H1 (cell line): ENCODE measurements around the gene TRAF3IP1. TPM values are rescaled to one million over a fixed set of nuclear protein-coding genes. Genes with fewer than 3 reads are reported as not detected.
"Not testable (repeated sequence)": the region's sequence is repeated elsewhere in the genome, so short reads cannot be mapped to it uniquely, and the experiment has no call there.

Source experiments
- CTCF ChIA-PET: fragments of 300-600 bp; sonication (Branson Sonifier 250); formaldehyde crosslinking; loops from one replicate; lab custom pipeline; 2021; ENCODE audit not compliant: partially characterized antibody; lab: Charles Lee
- POLR2A ChIA-PET: fragments of 300-600 bp; sonication (Branson Sonifier 250); formaldehyde crosslinking; loops from one replicate; lab custom pipeline; 2021; ENCODE audit warnings: inconsistent platforms; ENCODE audit not compliant: partially characterized antibody; lab: Charles Lee
- DNase-seq, 2 experiments: peaks; one replicate each; pipeline versions ENCODE4 v3.0.0 to v3.0.0-alpha.2; 2010 to 2022; ENCODE audit warnings: low spot score in 2 of 2, low read depth in 1 of 2, mixed read lengths in 1 of 2
- FAIRE-seq: peaks from 2 replicates; lab custom pipeline; 2011; peaks lifted over from hg19 to GRCh38; lab: Jason Lieb, UNC
- H2AFZ ChIP-seq: 2 replicates; pipeline ENCODE4 v1.8.1; 2012; ENCODE audit warnings: low read length, inconsistent platforms
- H2AK5ac ChIP-seq: 2 replicates; pipeline ENCODE4 v1.6.1; 2013; ENCODE audit warnings: low read depth, low read length
- H2BK120ac ChIP-seq: replicated peaks from 2 replicates; pipeline ENCODE3; 2013; ENCODE audit warnings: low read depth, low read length, inconsistent platforms
- H2BK12ac ChIP-seq: 2 replicates; pipeline ENCODE4 v1.6.1; 2013; ENCODE audit warnings: low read depth, low read length
- H2BK15ac ChIP-seq: 2 replicates; pipeline ENCODE4 v1.6.1; 2013; ENCODE audit warnings: low read length
- H2BK20ac ChIP-seq: 2 replicates; pipeline ENCODE4 v1.6.1; 2013; ENCODE audit warnings: low read length
- H2BK5ac ChIP-seq: 2 replicates; pipeline ENCODE4 v1.6.1; 2013; ENCODE audit warnings: low read depth, low read length
- H3K14ac ChIP-seq: 2 replicates; pipeline ENCODE4 v1.6.1; 2013; ENCODE audit warnings: inconsistent platforms; ENCODE audit not compliant: insufficient read length
- H3K18ac ChIP-seq: 2 replicates; pipeline ENCODE4 v1.6.1; 2013; ENCODE audit warnings: low read length; ENCODE audit errors: extremely low read depth
- H3K23ac ChIP-seq: 2 replicates; pipeline ENCODE4 v1.6.1; 2013; ENCODE audit warnings: inconsistent platforms; ENCODE audit not compliant: insufficient read length
- H3K23me2 ChIP-seq: 2 replicates; pipeline ENCODE4 v1.6.1; 2013; ENCODE audit warnings: low read depth, low read length
- H3K27ac ChIP-seq: 2 replicates; pipeline ENCODE4 v1.6.1; 2011; ENCODE audit warnings: low read depth, low read length, inconsistent platforms
- H3K27me3 ChIP-seq, 4 experiments: replicated peaks in 1 of 4; 1 replicate in 1 of 4; 2 replicates in 3 of 4; pipeline versions ENCODE4 v1.6.1 to v1.8.1; 2011 to 2013; ENCODE audit warnings: low read length in 3 of 4, mild to moderate bottlenecking in 3 of 4, inconsistent platforms in 2 of 4, mixed read lengths in 2 of 4, moderate library complexity in 1 of 4; ENCODE audit not compliant: control insufficient read depth in 3 of 4, insufficient read depth in 3 of 4; ENCODE audit errors: extremely low read depth in 1 of 4
- H3K36me3 ChIP-seq, 4 experiments: 2 replicates each; pipeline versions ENCODE4 v1.6.1 to v1.8.1; 2011 to 2013; ENCODE audit warnings: mild to moderate bottlenecking in 4 of 4, low read length in 3 of 4, moderate library complexity in 2 of 4, control low read depth in 1 of 4, inconsistent platforms in 1 of 4; ENCODE audit not compliant: insufficient read depth in 4 of 4, control insufficient read depth in 2 of 4
- H3K4ac ChIP-seq: replicated peaks from 2 replicates; pipeline ENCODE3; 2013; ENCODE audit warnings: low read length, low read depth, mixed read lengths, inconsistent platforms; ENCODE audit not compliant: insufficient read length
- H3K4me1 ChIP-seq, 4 experiments: replicated peaks in 1 of 4; 1 replicate in 1 of 4; 2 replicates in 3 of 4; pipeline versions ENCODE4 v1.6.1 to v1.8.1; 2011 to 2013; ENCODE audit warnings: low read length in 3 of 4, inconsistent platforms in 2 of 4, mixed read lengths in 1 of 4; ENCODE audit not compliant: insufficient read depth in 4 of 4, control insufficient read depth in 3 of 4
- H3K4me2 ChIP-seq, 2 experiments: 2 replicates each; pipeline versions ENCODE4 v1.6.1 to v1.8.1; 2011 to 2013; ENCODE audit warnings: low read depth in 2 of 2, low read length in 2 of 2, control low read depth in 1 of 2, inconsistent platforms in 1 of 2, mild to moderate bottlenecking in 1 of 2; ENCODE audit not compliant: insufficient read depth in 1 of 2
- H3K4me3 ChIP-seq, 4 experiments: fragments of 200-600, 300-600 bp in 1 of 4; sonication (generic), shearing (Covaris generic), sonication (Bioruptor Twin) in 1 of 4; 2 replicates each; pipeline versions ENCODE4 v1.5.1 to v1.8.1; 2011 to 2016; ENCODE audit warnings: low read length in 4 of 4, low read depth in 3 of 4, control low read depth in 2 of 4, inconsistent platforms in 2 of 4, mild to moderate bottlenecking in 2 of 4, mixed read lengths in 1 of 4, moderate library complexity in 1 of 4; ENCODE audit not compliant: insufficient read depth in 2 of 4; ENCODE audit errors: extremely low read depth in 1 of 4
- H3K56ac ChIP-seq: replicated peaks from 2 replicates; pipeline ENCODE3; 2013; ENCODE audit warnings: low read depth, mild to moderate bottlenecking, mixed read lengths, low read length, inconsistent platforms; ENCODE audit not compliant: insufficient read length
- H3K79me1 ChIP-seq: 2 replicates; pipeline ENCODE4 v1.6.1; 2013; ENCODE audit warnings: low read depth, low read length, control low read depth
- H3K79me2 ChIP-seq, 2 experiments: 2 replicates each; pipeline versions ENCODE4 v1.6.1 to v1.8.1; 2012 to 2013; ENCODE audit warnings: low read length in 2 of 2, mild to moderate bottlenecking in 2 of 2, inconsistent platforms in 1 of 2; ENCODE audit not compliant: insufficient read depth in 2 of 2, control insufficient read depth in 1 of 2
- H3K9ac ChIP-seq, 4 experiments: replicated peaks in 1 of 4; 1 replicate in 1 of 4; 2 replicates in 3 of 4; pipeline versions ENCODE4 v1.6.1 to v1.8.1; 2011 to 2013; ENCODE audit warnings: low read depth in 3 of 4, low read length in 3 of 4, control low read depth in 2 of 4, mild to moderate bottlenecking in 2 of 4, moderate library complexity in 2 of 4, inconsistent platforms in 1 of 4; ENCODE audit errors: extremely low read depth in 1 of 4
- H3K9me3 ChIP-seq, 2 experiments: 2 replicates each; pipeline versions ENCODE4 v1.6.1 to v1.8.1; 2012 to 2013; ENCODE audit warnings: mild to moderate bottlenecking in 2 of 2, moderate library complexity in 2 of 2, control low read depth in 1 of 2, inconsistent platforms in 1 of 2, low read depth in 1 of 2, low read length in 1 of 2, mixed read lengths in 1 of 2; ENCODE audit not compliant: insufficient read depth in 2 of 2
- H4K20me1 ChIP-seq, 2 experiments: replicated peaks in 1 of 2; 2 replicates each; pipeline versions ENCODE3 to v1.8.1; 2011 to 2013; ENCODE audit warnings: inconsistent platforms in 2 of 2, low read length in 2 of 2, mild to moderate bottlenecking in 1 of 2; ENCODE audit not compliant: insufficient read depth in 2 of 2, control insufficient read depth in 1 of 2
- H4K5ac ChIP-seq: 2 replicates; pipeline ENCODE4 v1.6.1; 2013; ENCODE audit warnings: low read length, low read depth, mixed read lengths, inconsistent platforms; ENCODE audit not compliant: insufficient read length
- H4K8ac ChIP-seq: 2 replicates; pipeline ENCODE4 v1.8.0; 2013; ENCODE audit warnings: mild to moderate bottlenecking, moderate library complexity, low read length, inconsistent platforms; ENCODE audit not compliant: insufficient read depth; ENCODE audit errors: extremely low read depth
- H4K91ac ChIP-seq: replicated peaks from 2 replicates; pipeline ENCODE3; 2013; ENCODE audit warnings: low read length, mixed read lengths, inconsistent platforms; ENCODE audit not compliant: insufficient read length
- WGBS, 2 experiments: shearing (Covaris generic) in 1 of 2; methylation state at CpG; one replicate each; pipeline versions ENCODE4 v1.1.6 to v1.1.7; 2013 to 2015; ENCODE audit warnings: low lambda C conversion rate in 2 of 2, mixed read lengths in 2 of 2, inconsistent platforms in 1 of 2, low coverage in 1 of 2, missing lambda C conversion rate in 1 of 2; ENCODE audit not compliant: insufficient replicate concordance in 2 of 2, insufficient coverage in 1 of 2, insufficient read length in 1 of 2; ENCODE audit errors: extremely low coverage in 1 of 2, missing lambda C conversion rate in 1 of 2; 5-methylcytosine and 5-hydroxymethylcytosine counted together
- polyA plus RNA-seq, 7 experiments: library from polyadenylated mRNA; depleted of rRNA in 3 of 7; stranded (reverse) in 5 of 7; unstranded in 2 of 7; fragments of >200 nt in 5 of 7; fragments of 200-250 nt in 2 of 7; gene quantifications; 1 replicate in 5 of 7; 2 replicates in 1 of 7; 4 replicates in 1 of 7; pipeline versions ENCODE4 v1.2.1 to v1.2.3, GENCODE V29; 2011 to 2013; ENCODE audit warnings: missing spikeins in 2 of 7, mixed read lengths in 2 of 7
- total RNA-seq: library from RNA; stranded (reverse); fragmentation: NEBNext Ultra II Directional; extraction: Animal tissue kit (Norgen Biotek cat#: 25700); gene quantifications from 2 replicates; pipeline ENCODE4 v1.2.1, GENCODE V29; 2021

TRAF3IP1 gene
- total and polyA plus RNA-seq, 2 of the 8 experiments (the other 6 are each of a cell fraction or from before 2014, with no cell fraction given): 2.3 to 17.5 TPM

DNA sequence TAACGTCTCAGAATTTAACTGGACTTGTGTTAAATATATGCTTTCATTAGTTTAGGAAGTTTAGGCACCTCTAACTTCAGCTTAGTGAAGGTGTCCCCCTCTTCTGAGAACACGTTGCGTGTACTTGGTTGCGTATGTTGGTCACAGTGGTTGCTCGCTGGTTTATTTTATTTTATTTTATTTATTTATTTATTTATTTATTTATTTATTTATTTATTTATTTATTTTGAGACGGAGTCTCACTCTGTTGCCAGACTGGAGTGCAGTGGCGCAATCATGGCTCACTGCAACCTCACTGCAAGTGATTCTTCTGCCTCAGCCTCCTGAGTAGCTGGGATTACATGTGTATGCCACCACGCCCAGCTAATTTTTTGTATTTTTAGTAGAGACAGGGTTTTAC lies 15.3 kb downstream of the TRAF3IP1 start:
- not testable (repeated sequence) for H3K4me1 ChIP-seq, DNase-seq, FAIRE-seq, H3K79me1 ChIP-seq, H3K27me3 ChIP-seq, H3K4me2 ChIP-seq, H3K4me3 ChIP-seq, H2BK120ac ChIP-seq, H2BK15ac ChIP-seq, H2BK20ac ChIP-seq, H3K9me3 ChIP-seq, H3K18ac ChIP-seq, H3K36me3 ChIP-seq, H3K4ac ChIP-seq, H4K8ac ChIP-seq, H3K9ac ChIP-seq, H3K23ac ChIP-seq, H2AK5ac ChIP-seq, H3K23me2 ChIP-seq, H4K91ac ChIP-seq, H2BK5ac ChIP-seq, H2AFZ ChIP-seq, H2BK12ac ChIP-seq, H3K14ac ChIP-seq, H3K79me2 ChIP-seq, H4K20me1 ChIP-seq, H3K56ac ChIP-seq, H4K5ac ChIP-seq, H3K27ac ChIP-seq
- 90% methylated on average over 8 of the region's 8 CpGs; no CpG with 5 or more reads in 1 of the 2 experiments for WGBS, 2 experiments
- CTCF ChIA-PET: interaction anchor here (4.8 kb wide), 1 partner anchor 21 kb away, joined by 18 read pairs; no protein-coding TSS in a partner anchor
- POLR2A ChIA-PET: interaction anchor here (0.8 kb wide), 1 partner anchor 9 kb away, joined by 3 read pairs; no protein-coding TSS in a partner anchor
